Panc1 (cell line): ENCODE data around the gene SH3BP4. TPM values are rescaled to one million over a fixed set of nuclear protein-coding genes. Genes with fewer than 3 reads are reported as not detected.

Experiments
- ATAC-seq: fragments of 200-7000 bp; cut with Tn5 transposase; 2 replicates; pipeline ENCODE4 v1.9.1; 2020; ENCODE audit warnings: mild to moderate bottlenecking, moderate library complexity
- BruUV-seq: library from RNA; stranded (reverse); fragments of 400-500 nt; replicated peaks from 2 replicates; lab custom pipeline; 2021; lab: Mats Ljungman, UMichigan
- CTCF ChIA-PET: fragments of 300-600 bp; sonication (Branson Sonifier 250); formaldehyde crosslinking; loops from one replicate; lab custom pipeline; 2022; ENCODE audit warnings: antibody characterized with exemption; lab: Charles Lee
- POLR2A ChIA-PET: fragments of 300-600 bp; sonication (Branson Sonifier 250); formaldehyde crosslinking; loops from one replicate; lab custom pipeline; 2022; ENCODE audit warnings: antibody characterized with exemption; lab: Charles Lee
- DNase-seq: peaks from one replicate; pipeline ENCODE4 v3.0.0-alpha.2; 2010; ENCODE audit warnings: low read depth, low spot score
- H3K27ac ChIP-seq: 2 replicates; pipeline ENCODE4 v1.5.1; 2011; ENCODE audit warnings: mild to moderate bottlenecking, low read length, inconsistent platforms
- H3K27me3 ChIP-seq: fragments of 200-500 bp; sonication (Bioruptor generic); 2 replicates; pipeline ENCODE4 v1.6.0; 2014; ENCODE audit warnings: low read length, inconsistent platforms; ENCODE audit not compliant: control insufficient read depth, insufficient read depth
- H3K36me3 ChIP-seq: fragments of 200-500 bp; sonication (Bioruptor generic); 2 replicates; pipeline ENCODE4 v1.5.1; 2014; ENCODE audit warnings: inconsistent platforms, mild to moderate bottlenecking, low read length, moderate library complexity; ENCODE audit not compliant: control insufficient read depth, insufficient read depth
- H3K4me1 ChIP-seq: 2 replicates; pipeline ENCODE4 v1.5.1; 2011; ENCODE audit warnings: inconsistent platforms, mild to moderate bottlenecking, low read length, moderate library complexity; ENCODE audit not compliant: control insufficient read depth, insufficient read depth
- H3K4me3 ChIP-seq, 2 experiments: 2 replicates each; pipeline ENCODE4 v1.5.1; 2011 to 2012; ENCODE audit warnings: low read depth in 2 of 2, low read length in 2 of 2, mild to moderate bottlenecking in 2 of 2, inconsistent platforms in 1 of 2, moderate library complexity in 1 of 2
- H3K9me3 ChIP-seq: fragments of 200-500 bp; sonication (Bioruptor generic); 2 replicates; pipeline ENCODE4 v1.5.1; 2014; ENCODE audit warnings: low read depth, mild to moderate bottlenecking, inconsistent platforms, low read length, moderate library complexity; ENCODE audit not compliant: control insufficient read depth, insufficient read depth
- POLR2AphosphoS5 ChIP-seq: IDR thresholded peaks from 2 replicates; pipeline ENCODE4 v1.6.1; 2012; ENCODE audit warnings: mild to moderate bottlenecking, low read depth, low read length, moderate library complexity
- REST ChIP-seq, 2 experiments: IDR thresholded peaks; 2 replicates each; pipeline ENCODE4 v1.6.1; 2011 to 2012; ENCODE audit warnings: low read depth in 2 of 2, control low read depth in 1 of 2, low read length in 1 of 2, mild to moderate bottlenecking in 1 of 2, moderate library complexity in 1 of 2; ENCODE audit not compliant: insufficient read depth in 1 of 2
- SIN3A ChIP-seq: IDR thresholded peaks from 2 replicates; pipeline ENCODE4 v1.6.1; 2012; ENCODE audit warnings: low read depth, mild to moderate bottlenecking, low read length, moderate library complexity, borderline replicate concordance; ENCODE audit not compliant: insufficient read depth
- TCF7L2 ChIP-seq: IDR thresholded peaks from 2 replicates; pipeline ENCODE4 v1.6.1; 2011; ENCODE audit warnings: mild to moderate bottlenecking, low read depth, low read length, inconsistent platforms
- in situ Hi-C: cut with HindIII; loops from 2 replicates; pipeline ENCODE4 v1.10.0; 2016; ENCODE audit warnings: low sequenced_read_pairs, low pct_unique_long_range_greater_than_20kb
- intact Hi-C: fragments of 100-400 bp; cut with micrococcal nuclease; formaldehyde crosslinking; loops from one replicate; pipeline ENCODE4 v1.10.0; 2022; ENCODE audit not compliant: unreplicated experiment
- total RNA-seq: library from RNA; stranded (reverse); gene quantifications from one replicate; pipeline ENCODE4 v1.2.1, GENCODE V29; 2021; ENCODE audit not compliant: unreplicated experiment
- TF ChIP-seq, protein P1 (sequence below): fragments of 450-650 bp; IDR thresholded peaks from 2 replicates; pipeline ENCODE4 v1.5.1; 2017; ENCODE audit warnings: mild to moderate bottlenecking

The SH3BP4 gene
- total RNA-seq, 1 experiment from 2014 or later, result 133 TPM

DNA sequence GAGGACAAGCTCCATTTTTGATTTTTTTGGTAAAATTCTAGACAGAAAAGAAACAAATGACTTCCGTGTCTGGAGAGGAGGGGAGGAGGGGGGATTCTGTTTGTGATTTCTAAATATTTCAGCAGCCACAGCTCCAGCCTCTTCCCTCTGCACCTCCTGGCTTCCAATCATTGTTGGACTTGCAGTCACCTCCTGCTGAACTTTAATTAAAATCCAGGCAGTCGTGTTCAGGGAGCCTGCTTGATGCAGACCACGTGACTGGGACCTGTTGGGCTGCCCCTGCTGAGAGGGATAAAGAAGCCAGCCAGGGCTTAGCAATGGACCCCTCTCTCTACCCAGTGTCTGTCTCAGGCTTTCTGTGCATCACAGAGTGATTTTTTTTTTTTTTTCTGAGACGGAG lies 115.1 kb downstream of the SH3BP4 start:
- CTCF ChIA-PET, result no interaction called here
- BruUV-seq, result no TSS peak
- no peak overlapping the region for H3K4me3 ChIP-seq
- POLR2A ChIA-PET, result no interaction called here
- H3K36me3 ChIP-seq, result no peaks in the 10 kb centered on the region
- H3K27me3 ChIP-seq, result no peaks in the 10 kb centered on the region
- H3K4me1 ChIP-seq, result 0 out of 2 replicates have a peak, but pooled peaks cover 2% of the 10 kb centered on the region
- intact Hi-C loops (no loop called here), in situ Hi-C loops (no loop called here)
- TF ChIP-seq TCF7L2 (no peak), POLR2AphosphoS5 (no peak), SIN3A (no peak), REST (IDR thresholded peaks at IDR 0.05; ENCODE audit: insufficient read depth in 1 of 2, low read depth in 2 of 2, low read length in 1 of 2) (no peak)
- TF ChIP-seq, protein P1, sequence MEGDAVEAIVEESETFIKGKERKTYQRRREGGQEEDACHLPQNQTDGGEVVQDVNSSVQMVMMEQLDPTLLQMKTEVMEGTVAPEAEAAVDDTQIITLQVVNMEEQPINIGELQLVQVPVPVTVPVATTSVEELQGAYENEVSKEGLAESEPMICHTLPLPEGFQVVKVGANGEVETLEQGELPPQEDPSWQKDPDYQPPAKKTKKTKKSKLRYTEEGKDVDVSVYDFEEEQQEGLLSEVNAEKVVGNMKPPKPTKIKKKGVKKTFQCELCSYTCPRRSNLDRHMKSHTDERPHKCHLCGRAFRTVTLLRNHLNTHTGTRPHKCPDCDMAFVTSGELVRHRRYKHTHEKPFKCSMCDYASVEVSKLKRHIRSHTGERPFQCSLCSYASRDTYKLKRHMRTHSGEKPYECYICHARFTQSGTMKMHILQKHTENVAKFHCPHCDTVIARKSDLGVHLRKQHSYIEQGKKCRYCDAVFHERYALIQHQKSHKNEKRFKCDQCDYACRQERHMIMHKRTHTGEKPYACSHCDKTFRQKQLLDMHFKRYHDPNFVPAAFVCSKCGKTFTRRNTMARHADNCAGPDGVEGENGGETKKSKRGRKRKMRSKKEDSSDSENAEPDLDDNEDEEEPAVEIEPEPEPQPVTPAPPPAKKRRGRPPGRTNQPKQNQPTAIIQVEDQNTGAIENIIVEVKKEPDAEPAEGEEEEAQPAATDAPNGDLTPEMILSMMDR, result no peak
- no peaks in the 10 kb centered on the region for H3K9me3 ChIP-seq
- no peak for DNase-seq
- H3K27ac ChIP-seq, result no peak overlapping the region
- no peak for ATAC-seq

GRCh38 chr2:235068701-235069100 lies 116.9 kb downstream of the SH3BP4 start:
- CTCF ChIA-PET, result no interaction called here
- no peak overlapping the region for H3K27ac ChIP-seq
- 0 out of 2 replicates have a peak, but pooled peaks cover 2% of the 10 kb centered on the region for H3K4me1 ChIP-seq
- intact Hi-C loops, result no loop called here
- BruUV-seq, result no TSS peak
- POLR2A ChIA-PET, result no interaction called here
- no peak for ATAC-seq
- no peak for DNase-seq
- in situ Hi-C loops, result no loop called here
- no peaks in the 10 kb centered on the region for H3K9me3 ChIP-seq
- H3K27me3 ChIP-seq, result no peaks in the 10 kb centered on the region
- no peaks in the 10 kb centered on the region for H3K36me3 ChIP-seq
- TF ChIP-seq TCF7L2 (no peak), SIN3A (no peak), REST (IDR thresholded peaks at IDR 0.05; ENCODE audit: insufficient read depth in 1 of 2, low read depth in 2 of 2, low read length in 1 of 2) (no peak)
- TF ChIP-seq, protein P1, result no peak
- H3K4me3 ChIP-seq, result no peak overlapping the region
